GM19438 (cell line): ENCODE data around the gene OR2A5.
"Not testable (repeated sequence)": the region's sequence is repeated elsewhere in the genome, so short reads cannot be mapped to it uniquely, and the experiment has no call there.

ENCODE experiments used
- ATAC-seq: cut with Tn5 transposase; IDR thresholded peaks from one replicate; pipeline ENCODE4 v1.9.1; 2021; ENCODE audit warnings: low read depth; ENCODE audit not compliant: unreplicated experiment

The OR2A5 gene

GRCh38 chr7:144048648-144049047, at the start of gene OR2A5:
Gene OR2A5 (plus strand): TSS chr7:144048948. CDS start chr7:144050402, 1,454 bp downstream.
- ATAC-seq, result no peak

GRCh38 chr7:144000020-144000419, 48.7 kb upstream of the OR2A5 start, which contains the start of gene OR6B1:
Gene OR6B1 (plus strand): TSS chr7:144000320. CDS start chr7:144003997, 3,677 bp downstream.
- ATAC-seq, result no peak

- ATAC-seq, result no peak
Measured at GRCh38 chr7:144001543-144001942, 47.2 kb upstream of the OR2A5 start.

GRCh38 chr7:144004703-144005102, 44.0 kb upstream of the OR2A5 start:
- ATAC-seq, result no peak

- no peak for ATAC-seq
Measured at GRCh38 chr7:144006029-144006691, 42.6 kb upstream of the OR2A5 start.

- no peak for ATAC-seq
Measured at GRCh38 chr7:144006692-144007042, 42.1 kb upstream of the OR2A5 start.

GRCh38 chr7:144009361-144009760, 39.4 kb upstream of the OR2A5 start:
- no peak for ATAC-seq

- ATAC-seq, result not testable (repeated sequence)
Measured at GRCh38 chr7:144010061-144010460, 38.7 kb upstream of the OR2A5 start.

- not testable (repeated sequence) for ATAC-seq
Measured at GRCh38 chr7:144010821-144011220, 37.9 kb upstream of the OR2A5 start.

- ATAC-seq, result no peak
Measured at GRCh38 chr7:144011458-144012230, 37.1 kb upstream of the OR2A5 start.

- ATAC-seq, result no peak
Measured at GRCh38 chr7:144018065-144018464, 30.7 kb upstream of the OR2A5 start.

- no peak for ATAC-seq
Measured at GRCh38 chr7:144019457-144019856, 29.3 kb upstream of the OR2A5 start.

- ATAC-seq, result no peak
Measured at GRCh38 chr7:144020340-144020739, 28.4 kb upstream of the OR2A5 start.

- no peak for ATAC-seq
Measured at GRCh38 chr7:144022169-144022568, 26.6 kb upstream of the OR2A5 start.

GRCh38 chr7:144023171-144023827, 25.4 kb upstream of the OR2A5 start:
- ATAC-seq, result no peak

- ATAC-seq, result no peak
Measured at GRCh38 chr7:144024213-144024612, 24.5 kb upstream of the OR2A5 start.

- no peak for ATAC-seq
Measured at GRCh38 chr7:144026203-144026883, 22.4 kb upstream of the OR2A5 start.

- ATAC-seq, result no peak
Measured at GRCh38 chr7:144027070-144027469, 21.7 kb upstream of the OR2A5 start.

GRCh38 chr7:144027974-144028373, 20.8 kb upstream of the OR2A5 start:
- no peak for ATAC-seq

GRCh38 chr7:144028547-144028946, 20.2 kb upstream of the OR2A5 start:
- no peak for ATAC-seq

- ATAC-seq, result no peak
Measured at GRCh38 chr7:144032516-144032915, 16.2 kb upstream of the OR2A5 start.
